Ovary (tissue), 9 donors: Measurements from ENCODE around the gene C3orf20. TPM values are rescaled to one million over a fixed set of nuclear protein-coding genes. Genes with fewer than 3 reads are reported as not detected.

Source experiments
- DNase-seq, 5 donors: peaks; one replicate each; pipeline ENCODE4 v3.0.0-alpha.2; 2019 to 2020
- H3K27ac ChIP-seq, 2 donors: fragments of 200-600 bp; one replicate each; pipeline versions ENCODE4 v1.5.1 to v1.8.0; 2019 to 2022
- H3K27me3 ChIP-seq: fragments of 200-600 bp; one replicate; pipeline ENCODE4 v1.8.0; 2022
- H3K36me3 ChIP-seq: fragments of 200-600 bp; sonication (generic); one replicate; pipeline ENCODE4 v1.5.1; 2019
- H3K4me1 ChIP-seq: one replicate; pipeline ENCODE4 v1.8.1; 2013; ENCODE audit warnings: mild to moderate bottlenecking, moderate library complexity; ENCODE audit not compliant: insufficient read depth
- H3K4me3 ChIP-seq: fragments of 200-600 bp; sonication (generic); one replicate; pipeline ENCODE4 v1.5.1; 2017
- H3K9me3 ChIP-seq, 2 donors: fragments of 200-600 bp in 1 of 2; sonication (generic) in 1 of 2; one replicate each; pipeline versions ENCODE4 v1.5.1 to v1.8.1; 2013 to 2019; ENCODE audit warnings: mild to moderate bottlenecking in 1 of 2, moderate library complexity in 1 of 2
- EP300 ChIP-seq: sonication (generic); formaldehyde crosslinking; IDR thresholded peaks from one replicate; pipeline ENCODE4 v1.6.1; 2017; ENCODE audit warnings: antibody characterized with exemption
- POLR2A ChIP-seq: fragments of 450-650 bp; IDR thresholded peaks from one replicate; pipeline ENCODE4 v1.6.1; 2017; ENCODE audit warnings: antibody characterized with exemption, mild to moderate bottlenecking, moderate library complexity
- WGBS, 3 donors: extraction: QIAGEN DNeasy Blood & Tissue Kit in 1 of 3; methylation state at CpG; one replicate each; pipeline versions ENCODE4 v1.1.5 to v1.1.7; 2013 to 2017; 5-methylcytosine and 5-hydroxymethylcytosine counted together
- intact Hi-C, 4 donors: fragments of 100-400 bp; cut with DNase I; formaldehyde crosslinking; loops; one replicate each; pipeline versions ENCODE4 v1.11.0 to v1.15.1; 2022 to 2023
- polyA plus RNA-seq, 2 donors: library from polyadenylated mRNA; stranded (reverse); fragments of 200-250 nt in 1 of 2; fragments of 350-450 nt in 1 of 2; fragmentation: Illumina TruSeq in 1 of 2; extraction: RNeasy Lipid Tissue Mini Kit (QIAGEN cat#74804) in 1 of 2; gene quantifications; one replicate each; pipeline ENCODE4 v1.2.3, GENCODE V29; 2013 to 2014
- total RNA-seq, 7 donors: library from RNA; depleted of rRNA in 2 of 7; stranded (reverse); fragments of >200 nt in 2 of 7; fragmentation: NEBNext Ultra II Directional in 3 of 7; extraction: Animal tissue kit (Norgen Biotek cat#: 25700) in 3 of 7; gene quantifications; one replicate each; pipeline versions ENCODE4 v1.1.0 to v1.2.4, GENCODE V29; 2016 to 2023
- TF ChIP-seq, protein P1 (sequence below), 3 donors: fragments of 450-650 bp in 2 of 3; fragments of 200-600 bp in 1 of 3; IDR thresholded peaks; one replicate each; pipeline versions ENCODE4 v1.5.1 to v1.8.0; 2016 to 2022; ENCODE audit warnings: antibody characterized with exemption in 3 of 3, mild to moderate bottlenecking in 1 of 3
- donor health status: DM: no; HTN: no; CAD: no; lungs with moderate emphysema.
- donor health status: DM: no; HTN: no; CAD: no.
- donor health status: Bipolar disorder and iron deficiency.
- donor health status: DM: yes; HTN: yes; CAD: no.
- donor health status: DM: no; HTN: no; CAD: no.
- donor health status: DM: yes; HTN: yes; CAD: no.

Gene C3orf20
- total and polyA plus RNA-seq, 9 donors: 0.08 to 0.17 (median 0.11) TPM; not detected in 3

DNA sequence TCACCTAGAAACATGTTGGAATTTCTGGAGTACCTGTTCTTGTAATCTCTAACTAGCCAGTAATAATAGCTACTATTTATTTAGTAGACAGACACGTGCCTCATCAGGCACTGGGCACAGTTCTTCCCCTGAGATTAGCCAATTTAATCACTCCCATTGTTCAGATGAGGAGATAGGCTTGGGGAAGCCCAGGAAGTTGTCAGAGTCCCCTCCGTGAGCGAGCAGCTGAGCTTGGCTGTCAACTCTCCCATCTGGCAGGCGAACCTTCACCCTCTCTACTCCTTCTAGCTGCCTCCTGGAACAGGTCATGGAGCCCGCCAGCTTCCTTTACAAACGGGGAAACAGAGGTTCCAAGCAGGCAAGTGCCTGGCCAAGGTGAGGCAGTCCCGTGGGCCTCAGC is 112.7 kb downstream of the C3orf20 start:
- intact Hi-C loops: loop anchor here in 1 of 4 donors (10.0 kb wide), 1 partner anchor 113 kb away; the partner anchor contains the start of gene C3orf20
- 51 to 64% (median 63%) methylated on average over 7 of the region's 7 CpGs for WGBS, 3 donors
- TF ChIP-seq EP300: no peak
- peak in 2 of 5 donors; percentile 4 for DNase-seq
- no peaks in the 10 kb centered on the region for H3K4me1 ChIP-seq
- no peaks in the 10 kb centered on the region for H3K36me3 ChIP-seq
- H3K9me3 ChIP-seq: no peaks in the 10 kb centered on the region
- H3K4me3 ChIP-seq: no peak overlapping the region
- no peak overlapping the region for H3K27ac ChIP-seq
- H3K27me3 ChIP-seq: no peaks in the 10 kb centered on the region

DNA sequence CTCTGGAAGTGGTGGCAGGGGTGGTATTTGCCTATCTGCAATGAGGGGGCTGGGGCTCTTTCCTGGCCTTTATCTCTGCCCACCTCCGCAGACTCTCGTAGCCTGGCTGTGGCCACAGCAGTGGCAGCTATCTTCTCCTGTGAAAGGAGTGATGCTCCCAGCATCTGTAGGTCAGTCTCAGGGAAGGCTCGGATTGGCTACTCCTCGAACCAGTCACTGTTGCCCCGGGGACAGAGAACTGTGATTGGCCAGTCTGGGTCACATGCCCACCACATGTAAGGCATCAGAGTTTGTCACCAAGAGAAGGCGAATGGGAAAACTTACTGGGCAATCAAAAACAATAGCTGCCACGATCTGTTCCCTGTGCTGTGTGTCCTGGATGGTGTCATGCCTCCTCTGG is 113.7 kb downstream of the C3orf20 start:
- Histone ChIP-seq H3K4me1 (peaks cover 5% of the 10 kb centered on the region), H3K36me3 (no peaks in the 10 kb centered on the region), H3K4me3 (no peak overlapping the region), H3K9me3 (no peaks in the 10 kb centered on the region), H3K27me3 (no peaks in the 10 kb centered on the region), H3K27ac (no peak overlapping the region)
- intact Hi-C loops: loop anchor here in 1 of 4 donors (10.0 kb wide), 1 partner anchor 114 kb away; the partner anchor contains the start of gene C3orf20
- 89 to 93% (median 89%) methylated on average over 7 of the region's 7 CpGs for WGBS, 3 donors
- DNase-seq: peak in 2 of 5 donors; percentile 6 to 7
- TF ChIP-seq, protein P1, sequence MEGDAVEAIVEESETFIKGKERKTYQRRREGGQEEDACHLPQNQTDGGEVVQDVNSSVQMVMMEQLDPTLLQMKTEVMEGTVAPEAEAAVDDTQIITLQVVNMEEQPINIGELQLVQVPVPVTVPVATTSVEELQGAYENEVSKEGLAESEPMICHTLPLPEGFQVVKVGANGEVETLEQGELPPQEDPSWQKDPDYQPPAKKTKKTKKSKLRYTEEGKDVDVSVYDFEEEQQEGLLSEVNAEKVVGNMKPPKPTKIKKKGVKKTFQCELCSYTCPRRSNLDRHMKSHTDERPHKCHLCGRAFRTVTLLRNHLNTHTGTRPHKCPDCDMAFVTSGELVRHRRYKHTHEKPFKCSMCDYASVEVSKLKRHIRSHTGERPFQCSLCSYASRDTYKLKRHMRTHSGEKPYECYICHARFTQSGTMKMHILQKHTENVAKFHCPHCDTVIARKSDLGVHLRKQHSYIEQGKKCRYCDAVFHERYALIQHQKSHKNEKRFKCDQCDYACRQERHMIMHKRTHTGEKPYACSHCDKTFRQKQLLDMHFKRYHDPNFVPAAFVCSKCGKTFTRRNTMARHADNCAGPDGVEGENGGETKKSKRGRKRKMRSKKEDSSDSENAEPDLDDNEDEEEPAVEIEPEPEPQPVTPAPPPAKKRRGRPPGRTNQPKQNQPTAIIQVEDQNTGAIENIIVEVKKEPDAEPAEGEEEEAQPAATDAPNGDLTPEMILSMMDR (IDR thresholded peaks at IDR 0.05): no peak
- TF ChIP-seq EP300 (no peak), POLR2A (no peak)

DNA sequence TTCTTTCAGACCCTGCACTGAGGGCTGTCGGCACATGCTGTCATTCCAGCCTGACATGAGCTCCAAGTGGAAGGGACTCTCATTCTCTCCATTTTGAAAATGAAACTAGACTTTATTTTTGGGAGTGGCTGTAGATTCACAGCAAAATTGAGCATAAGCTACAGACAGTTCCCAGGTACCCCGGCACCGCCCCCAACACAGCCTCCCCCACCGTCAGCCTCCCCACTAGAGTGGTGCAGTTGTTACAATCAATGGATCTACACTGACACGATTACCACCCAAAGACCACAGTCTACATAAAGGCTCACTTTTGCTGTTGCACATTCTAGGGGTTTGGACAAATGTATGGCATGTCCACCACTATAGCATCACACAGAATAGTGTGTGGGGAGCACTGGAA is 114.3 kb downstream of the C3orf20 start:
- H3K9me3 ChIP-seq: no peaks in the 10 kb centered on the region
- TF ChIP-seq EP300 (no peak), POLR2A (no peak)
- TF ChIP-seq, protein P1 (IDR thresholded peaks at IDR 0.05): no peak
- H3K4me1 ChIP-seq: peaks cover 8% of the 10 kb centered on the region
- no peak overlapping the region for H3K27ac ChIP-seq
- intact Hi-C loops: loop anchor here in 1 of 4 donors (10.0 kb wide), 1 partner anchor 114 kb away; the partner anchor contains the start of gene C3orf20
- H3K4me3 ChIP-seq: no peak overlapping the region
- no peak for DNase-seq
- WGBS, 3 donors: 72 to 81% (median 80%) methylated on average over 5 of the region's 5 CpGs
- H3K36me3 ChIP-seq: no peaks in the 10 kb centered on the region
- no peaks in the 10 kb centered on the region for H3K27me3 ChIP-seq

DNA sequence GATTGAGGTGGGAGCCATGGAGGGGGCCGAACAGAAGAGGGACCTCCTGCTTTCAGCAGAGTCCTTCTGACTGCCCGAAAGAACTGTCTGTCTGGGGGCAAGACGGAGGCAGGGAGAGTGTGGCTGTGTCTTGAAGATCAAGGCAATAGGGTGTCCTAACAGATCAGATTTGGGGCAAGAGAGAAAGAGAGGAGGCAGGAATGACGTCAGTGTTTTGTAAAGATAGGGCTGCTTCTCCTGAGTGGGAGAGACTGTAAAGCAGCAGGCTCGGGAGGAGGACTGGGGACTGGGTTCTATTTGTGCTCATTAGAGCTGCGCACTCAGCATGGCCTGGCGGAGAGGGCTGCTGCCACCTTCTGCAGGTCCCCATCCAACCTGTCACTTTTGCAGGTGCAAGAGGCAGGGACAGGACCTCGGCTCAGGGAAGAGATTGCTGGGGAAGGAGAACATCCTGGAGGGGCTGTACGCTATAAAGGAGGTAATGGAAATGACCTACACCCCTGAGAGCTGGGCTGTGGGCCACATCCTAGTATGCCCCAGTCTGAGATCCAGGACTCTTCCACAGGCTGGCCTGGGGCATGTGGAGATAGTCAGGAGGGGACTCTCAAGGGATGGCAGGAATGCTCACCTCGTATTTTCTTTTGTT is 114.8 kb downstream of the C3orf20 start:
- intact Hi-C loops: loop anchor here (5.0 to 10.0 kb wide), 4 partner anchors 115 to 133 kb away; partner anchors contain the start of gene C3orf20 (in 1 of the 4)

More for the DNA sequence above, 114.8 kb downstream of the C3orf20 start:
- Histone ChIP-seq H3K4me3 (no peak overlapping the region), H3K27ac (no peak overlapping the region), H3K9me3 (no peaks in the 10 kb centered on the region), H3K27me3 (no peaks in the 10 kb centered on the region), H3K36me3 (no peaks in the 10 kb centered on the region), H3K4me1 (peaks cover 8% of the 10 kb centered on the region)
- 77 to 87% (median 83%) methylated on average over 10 of the region's 10 CpGs for WGBS, 3 donors
- TF ChIP-seq POLR2A (no peak), EP300 (no peak)
- TF ChIP-seq, protein P1 (IDR thresholded peaks at IDR 0.05): no peak
- no peak for DNase-seq
